Measurements from ENCODE around the gene PPP1R16B.

The PPP1R16B gene

GRCh38 chr20:38839563-38839962 is 34.1 kb downstream of the PPP1R16B start:
- TF ChIP-seq, protein P1, sequence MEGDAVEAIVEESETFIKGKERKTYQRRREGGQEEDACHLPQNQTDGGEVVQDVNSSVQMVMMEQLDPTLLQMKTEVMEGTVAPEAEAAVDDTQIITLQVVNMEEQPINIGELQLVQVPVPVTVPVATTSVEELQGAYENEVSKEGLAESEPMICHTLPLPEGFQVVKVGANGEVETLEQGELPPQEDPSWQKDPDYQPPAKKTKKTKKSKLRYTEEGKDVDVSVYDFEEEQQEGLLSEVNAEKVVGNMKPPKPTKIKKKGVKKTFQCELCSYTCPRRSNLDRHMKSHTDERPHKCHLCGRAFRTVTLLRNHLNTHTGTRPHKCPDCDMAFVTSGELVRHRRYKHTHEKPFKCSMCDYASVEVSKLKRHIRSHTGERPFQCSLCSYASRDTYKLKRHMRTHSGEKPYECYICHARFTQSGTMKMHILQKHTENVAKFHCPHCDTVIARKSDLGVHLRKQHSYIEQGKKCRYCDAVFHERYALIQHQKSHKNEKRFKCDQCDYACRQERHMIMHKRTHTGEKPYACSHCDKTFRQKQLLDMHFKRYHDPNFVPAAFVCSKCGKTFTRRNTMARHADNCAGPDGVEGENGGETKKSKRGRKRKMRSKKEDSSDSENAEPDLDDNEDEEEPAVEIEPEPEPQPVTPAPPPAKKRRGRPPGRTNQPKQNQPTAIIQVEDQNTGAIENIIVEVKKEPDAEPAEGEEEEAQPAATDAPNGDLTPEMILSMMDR (IDR thresholded peaks at IDR 0.05; ENCODE audit: insufficient read depth, low read depth, low read length, missing control alignments) = no peak
- DNase-seq (ENCODE audit: low read depth) = no peak
- no peak overlapping the region for H3K4me3 ChIP-seq (ENCODE audit: low read length)

DNA sequence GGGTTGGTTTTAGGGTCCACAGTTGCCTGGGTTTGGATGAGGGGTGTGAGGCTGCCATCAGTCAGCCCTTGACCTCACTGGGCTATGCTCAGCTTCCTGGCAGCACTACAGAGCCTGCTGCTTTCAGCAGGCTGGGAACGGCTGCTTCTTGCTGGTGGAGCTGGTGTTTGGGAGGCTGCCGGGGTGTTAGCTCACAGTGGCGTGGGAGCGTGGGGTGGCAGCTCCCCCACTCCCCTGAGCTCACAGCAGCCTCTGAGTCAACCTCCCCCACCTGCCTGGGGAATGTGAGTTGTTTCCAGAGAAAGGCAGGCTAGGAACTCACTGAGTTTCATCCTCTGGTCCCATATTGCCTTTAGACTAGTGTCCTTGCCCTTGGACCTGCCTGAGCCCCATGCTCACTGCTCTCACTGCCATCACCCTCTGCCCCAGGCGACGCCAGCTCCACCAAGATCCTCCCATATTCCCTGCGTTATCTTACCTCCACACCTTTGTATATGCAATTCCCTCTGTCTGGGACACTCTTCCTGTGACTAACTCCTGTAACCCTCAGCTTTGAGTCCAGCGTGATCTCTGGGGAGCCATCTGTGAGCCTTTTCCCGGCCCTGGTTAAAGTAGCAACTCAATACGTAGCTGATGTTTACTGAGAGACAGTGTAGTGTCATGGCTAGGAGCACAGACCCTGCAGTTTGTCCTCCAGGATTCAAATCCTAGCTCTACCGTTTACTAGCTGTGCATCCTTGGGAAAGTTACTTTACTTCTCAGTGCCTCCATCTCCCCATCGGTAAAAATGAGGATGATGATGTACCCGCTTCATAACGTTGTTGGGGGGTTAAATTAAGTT is 34.8 kb downstream of the PPP1R16B start:
- TF ChIP-seq, protein P1 (IDR thresholded peaks at IDR 0.05; ENCODE audit: insufficient read depth, low read depth, low read length, missing control alignments) = no peak
- no peak overlapping the region for H3K4me3 ChIP-seq (ENCODE audit: low read length)
- DNase-seq (ENCODE audit: low read depth) = no peak

GRCh38 chr20:38840894-38841470 is 35.5 kb downstream of the PPP1R16B start:
- H3K4me3 ChIP-seq (ENCODE audit: low read length) = no peak overlapping the region
- no peak for DNase-seq (ENCODE audit: low read depth)
- TF ChIP-seq, protein P1 (IDR thresholded peaks at IDR 0.05; ENCODE audit: insufficient read depth, low read depth, low read length, missing control alignments) = no peak

DNA sequence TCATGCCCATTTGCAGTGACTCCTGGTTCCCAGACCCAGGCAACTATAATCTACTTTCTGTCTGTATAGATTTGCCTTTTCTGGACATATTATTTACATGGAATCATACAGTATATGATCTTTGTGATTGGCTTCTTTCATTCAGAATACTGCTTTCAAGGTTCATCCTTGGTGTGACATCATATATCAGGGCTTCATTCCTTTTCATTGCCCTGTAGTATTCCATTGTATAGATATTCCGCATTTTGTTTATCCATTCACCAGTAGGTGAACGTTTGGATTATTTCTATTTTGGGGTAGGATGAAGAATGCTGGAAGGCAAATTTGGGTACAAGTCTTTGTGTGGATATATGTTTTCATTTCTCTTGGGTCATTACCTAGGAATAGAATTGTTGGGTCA is 36.1 kb downstream of the PPP1R16B start:
- H3K4me3 ChIP-seq (ENCODE audit: low read length) = no peak overlapping the region
- no peak for DNase-seq (ENCODE audit: low read depth)
- TF ChIP-seq, protein P1 (IDR thresholded peaks at IDR 0.05; ENCODE audit: insufficient read depth, low read depth, low read length, missing control alignments) = no peak

GRCh38 chr20:38842026-38842425 is 36.5 kb downstream of the PPP1R16B start:
- TF ChIP-seq, protein P1 (IDR thresholded peaks at IDR 0.05; ENCODE audit: insufficient read depth, low read depth, low read length, missing control alignments) = no peak
- no peak overlapping the region for H3K4me3 ChIP-seq (ENCODE audit: low read length)
- DNase-seq (ENCODE audit: low read depth) = no peak

GRCh38 chr20:38842558-38842981 is 37.1 kb downstream of the PPP1R16B start:
- TF ChIP-seq, protein P1 (IDR thresholded peaks at IDR 0.05; ENCODE audit: insufficient read depth, low read depth, low read length, missing control alignments) = no peak
- no peak overlapping the region for H3K4me3 ChIP-seq (ENCODE audit: low read length)
- no peak for DNase-seq (ENCODE audit: low read depth)

Data from epithelial cell of esophagus (primary cell).